Panc1 (cell line): ENCODE measurements around the gene NUP50. TPM values are rescaled to one million over a fixed set of nuclear protein-coding genes. Genes with fewer than 3 reads are reported as not detected.

Source experiments
- ATAC-seq: fragments of 200-7000 bp; cut with Tn5 transposase; 2 replicates; pipeline ENCODE4 v1.9.1; 2020; ENCODE audit warnings: mild to moderate bottlenecking, moderate library complexity
- BruUV-seq: library from RNA; stranded (reverse); fragments of 400-500 nt; replicated peaks from 2 replicates; lab custom pipeline; 2021; lab: Mats Ljungman, UMichigan
- CTCF ChIA-PET: fragments of 300-600 bp; sonication (Branson Sonifier 250); formaldehyde crosslinking; loops from one replicate; lab custom pipeline; 2022; ENCODE audit warnings: antibody characterized with exemption; lab: Charles Lee
- POLR2A ChIA-PET: fragments of 300-600 bp; sonication (Branson Sonifier 250); formaldehyde crosslinking; loops from one replicate; lab custom pipeline; 2022; ENCODE audit warnings: antibody characterized with exemption; lab: Charles Lee
- DNase-seq: peaks from one replicate; pipeline ENCODE4 v3.0.0-alpha.2; 2010; ENCODE audit warnings: low read depth, low spot score
- H3K27ac ChIP-seq: 2 replicates; pipeline ENCODE4 v1.5.1; 2011; ENCODE audit warnings: mild to moderate bottlenecking, low read length, inconsistent platforms
- H3K27me3 ChIP-seq: fragments of 200-500 bp; sonication (Bioruptor generic); 2 replicates; pipeline ENCODE4 v1.6.0; 2014; ENCODE audit warnings: low read length, inconsistent platforms; ENCODE audit not compliant: control insufficient read depth, insufficient read depth
- H3K36me3 ChIP-seq: fragments of 200-500 bp; sonication (Bioruptor generic); 2 replicates; pipeline ENCODE4 v1.5.1; 2014; ENCODE audit warnings: inconsistent platforms, mild to moderate bottlenecking, low read length, moderate library complexity; ENCODE audit not compliant: control insufficient read depth, insufficient read depth
- H3K4me1 ChIP-seq: 2 replicates; pipeline ENCODE4 v1.5.1; 2011; ENCODE audit warnings: inconsistent platforms, mild to moderate bottlenecking, low read length, moderate library complexity; ENCODE audit not compliant: control insufficient read depth, insufficient read depth
- H3K4me3 ChIP-seq, 2 experiments: 2 replicates each; pipeline ENCODE4 v1.5.1; 2011 to 2012; ENCODE audit warnings: low read depth in 2 of 2, low read length in 2 of 2, mild to moderate bottlenecking in 2 of 2, inconsistent platforms in 1 of 2, moderate library complexity in 1 of 2
- H3K9me3 ChIP-seq: fragments of 200-500 bp; sonication (Bioruptor generic); 2 replicates; pipeline ENCODE4 v1.5.1; 2014; ENCODE audit warnings: low read depth, mild to moderate bottlenecking, inconsistent platforms, low read length, moderate library complexity; ENCODE audit not compliant: control insufficient read depth, insufficient read depth
- CTCF ChIP-seq: fragments of 450-650 bp; IDR thresholded peaks from 2 replicates; pipeline ENCODE4 v1.5.1; 2017; ENCODE audit warnings: mild to moderate bottlenecking
- POLR2AphosphoS5 ChIP-seq: IDR thresholded peaks from 2 replicates; pipeline ENCODE4 v1.6.1; 2012; ENCODE audit warnings: mild to moderate bottlenecking, low read depth, low read length, moderate library complexity
- REST ChIP-seq, 2 experiments: IDR thresholded peaks; 2 replicates each; pipeline ENCODE4 v1.6.1; 2011 to 2012; ENCODE audit warnings: low read depth in 2 of 2, control low read depth in 1 of 2, low read length in 1 of 2, mild to moderate bottlenecking in 1 of 2, moderate library complexity in 1 of 2; ENCODE audit not compliant: insufficient read depth in 1 of 2
- SIN3A ChIP-seq: IDR thresholded peaks from 2 replicates; pipeline ENCODE4 v1.6.1; 2012; ENCODE audit warnings: low read depth, mild to moderate bottlenecking, low read length, moderate library complexity, borderline replicate concordance; ENCODE audit not compliant: insufficient read depth
- TCF7L2 ChIP-seq: IDR thresholded peaks from 2 replicates; pipeline ENCODE4 v1.6.1; 2011; ENCODE audit warnings: mild to moderate bottlenecking, low read depth, low read length, inconsistent platforms
- in situ Hi-C: cut with HindIII; loops from 2 replicates; pipeline ENCODE4 v1.10.0; 2016; ENCODE audit warnings: low sequenced_read_pairs, low pct_unique_long_range_greater_than_20kb
- intact Hi-C: fragments of 100-400 bp; cut with micrococcal nuclease; formaldehyde crosslinking; loops from one replicate; pipeline ENCODE4 v1.10.0; 2022; ENCODE audit not compliant: unreplicated experiment
- total RNA-seq: library from RNA; stranded (reverse); gene quantifications from one replicate; pipeline ENCODE4 v1.2.1, GENCODE V29; 2021; ENCODE audit not compliant: unreplicated experiment

The NUP50 gene
- total RNA-seq, 1 experiment from 2014 or later, result 52.1 TPM

GRCh38 chr22:45136594-45136993, 27.1 kb upstream of the NUP50 start:
- Histone ChIP-seq H3K27ac (no peak overlapping the region), H3K4me3 (no peak overlapping the region), H3K9me3 (peaks cover 3% of the 10 kb centered on the region; the same call in 1 of the 2 replicates), H3K36me3 (no peaks in the 10 kb centered on the region), H3K27me3 (no peaks in the 10 kb centered on the region), H3K4me1 (no peaks in the 10 kb centered on the region)
- BruUV-seq, result no TSS peak
- ChIA-PET CTCF (no interaction called here), POLR2A (no interaction called here)
- ATAC-seq (no peak), DNase-seq (no peak)
- intact Hi-C loops, result no loop called here
- in situ Hi-C loops, result no loop called here
- TF ChIP-seq REST (IDR thresholded peaks at IDR 0.05; ENCODE audit: insufficient read depth in 1 of 2, low read depth in 2 of 2, low read length in 1 of 2), result no peak
- TF ChIP-seq POLR2AphosphoS5, result no peak
- no peak for TF ChIP-seq SIN3A
- no peak for TF ChIP-seq CTCF
- no peak for TF ChIP-seq TCF7L2

GRCh38 chr22:45139693-45140092, 24.0 kb upstream of the NUP50 start:
- ChIA-PET CTCF (no interaction called here), POLR2A (interaction anchor here (0.6 kb wide), 1 partner anchor 193 kb away, joined by 4 read pairs; no protein-coding TSS in a partner anchor)
- no TSS peak for BruUV-seq
- Histone ChIP-seq H3K4me3 (no peak overlapping the region), H3K9me3 (peaks cover 6% of the 10 kb centered on the region; the same call in 1 of the 2 replicates), H3K4me1 (no peaks in the 10 kb centered on the region), H3K36me3 (no peaks in the 10 kb centered on the region), H3K27me3 (no peaks in the 10 kb centered on the region), H3K27ac (no peak overlapping the region)
- in situ Hi-C loops (no loop called here), intact Hi-C loops (no loop called here)
- no peak for ATAC-seq
- TF ChIP-seq SIN3A (no peak), POLR2AphosphoS5 (no peak), TCF7L2 (no peak), CTCF (no peak), REST (IDR thresholded peaks at IDR 0.05; ENCODE audit: insufficient read depth in 1 of 2, low read depth in 2 of 2, low read length in 1 of 2) (no peak)
- DNase-seq, result no peak
